Measurements from ENCODE around the gene HEG1.
A peak's percentile ranks its signal among the peaks of the same experiment; 100 is the strongest.

Gene HEG1

GRCh38 chr3:124966521-124967445, 89.0 kb downstream of the HEG1 start:
- DNase-seq (ENCODE audit: low read depth, low spot score) = no peak
- ChIA-PET POLR2A (no interaction called here), CTCF (no interaction called here)
- no peak for TF ChIP-seq CTCF (IDR thresholded peaks at IDR 0.05; ENCODE audit: insufficient read depth, low read length, missing control alignments)
- no peak overlapping the region for H3K4me3 ChIP-seq (ENCODE audit: low read depth, low read length)

GRCh38 chr3:124965413-124965812, 90.4 kb downstream of the HEG1 start:
- TF ChIP-seq CTCF (IDR thresholded peaks at IDR 0.05; ENCODE audit: insufficient read depth, low read length, missing control alignments) = no peak
- no peak for DNase-seq (ENCODE audit: low read depth, low spot score)
- H3K4me3 ChIP-seq (ENCODE audit: low read depth, low read length) = no peak overlapping the region
- ChIA-PET CTCF (no interaction called here), POLR2A (no interaction called here)

GRCh38 chr3:124964387-124964786, 91.4 kb downstream of the HEG1 start:
- H3K4me3 ChIP-seq (ENCODE audit: low read depth, low read length) = no peak overlapping the region
- ChIA-PET CTCF (interaction anchor here (0.7 to 1.4 kb wide), 4 partner anchors 10 to 619 kb away, joined by 3 to 6 read pairs (median 3); no protein-coding TSS in a partner anchor), POLR2A (no interaction called here)
- peak; percentile 38 for DNase-seq (ENCODE audit: low read depth, low spot score)
- no peak for TF ChIP-seq CTCF (IDR thresholded peaks at IDR 0.05; ENCODE audit: insufficient read depth, low read length, missing control alignments)

GRCh38 chr3:124963755-124964154, 92.0 kb downstream of the HEG1 start:
- DNase-seq (ENCODE audit: low read depth, low spot score) = no peak
- no peak overlapping the region for H3K4me3 ChIP-seq (ENCODE audit: low read depth, low read length)
- no peak for TF ChIP-seq CTCF (IDR thresholded peaks at IDR 0.05; ENCODE audit: insufficient read depth, low read length, missing control alignments)
- CTCF ChIA-PET = interaction anchor here (0.7 to 1.4 kb wide), 3 partner anchors 10 to 203 kb away, joined by 3 to 6 read pairs (median 3); no protein-coding TSS in a partner anchor
- POLR2A ChIA-PET = interaction anchor here (1.3 kb wide), 1 partner anchor 12 kb away, joined by 4 read pairs; no protein-coding TSS in a partner anchor

- POLR2A ChIA-PET = interaction anchor here (1.3 kb wide), 1 partner anchor 10 kb away, joined by 4 read pairs; no protein-coding TSS in a partner anchor
- no peak overlapping the region for H3K4me3 ChIP-seq (ENCODE audit: low read depth, low read length)
- CTCF ChIA-PET = interaction anchor here (2.7 kb wide), 1 partner anchor 61 kb away, joined by 7 read pairs; no protein-coding TSS in a partner anchor
- DNase-seq (ENCODE audit: low read depth, low spot score) = no peak
- no peak for TF ChIP-seq CTCF (IDR thresholded peaks at IDR 0.05; ENCODE audit: insufficient read depth, low read length, missing control alignments)
These were observed 93.3 kb downstream of the HEG1 start for GRCh38 chr3:124962403-124962940.

- no peak overlapping the region for H3K4me3 ChIP-seq (ENCODE audit: low read depth, low read length)
- CTCF ChIA-PET = interaction anchor here (1.2 to 2.7 kb wide), 3 partner anchors 8 to 59 kb away, joined by 4 to 7 read pairs (median 4); no protein-coding TSS in a partner anchor
- no peak for TF ChIP-seq CTCF (IDR thresholded peaks at IDR 0.05; ENCODE audit: insufficient read depth, low read length, missing control alignments)
- POLR2A ChIA-PET = interaction anchor here (0.6 kb wide), 1 partner anchor 525 kb away, joined by 3 read pairs; no protein-coding TSS in a partner anchor
- no peak for DNase-seq (ENCODE audit: low read depth, low spot score)
These were observed 95.1 kb downstream of the HEG1 start for GRCh38 chr3:124960698-124961097.

All from AG04449 (cell line).